ENCODE results near the gene NKTR.

GRCh38 chr3:42667096-42667522, 66.6 kb downstream of the NKTR start:
- TF ChIP-seq CTCF (tag by site-specific recombination; IDR thresholded peaks at IDR 0.05) (no peak), ZNF138 (tag by site-specific recombination; IDR thresholded peaks at IDR 0.05; ENCODE audit: borderline replicate concordance) (no peak), ZNF350 (tag by site-specific recombination; IDR thresholded peaks at IDR 0.05) (no peak), ZFP41 (tag by site-specific recombination; IDR thresholded peaks at IDR 0.05; ENCODE audit: borderline replicate concordance) (no peak), IKZF3 (tag by site-specific recombination; IDR thresholded peaks at IDR 0.05) (no peak), TCF7L2 (IDR thresholded peaks at IDR 0.05; ENCODE audit: borderline replicate concordance, low read depth, low read length) (no peak), YY2 (tag by site-specific recombination; IDR thresholded peaks at IDR 0.05) (no peak)
- TF ChIP-seq, protein P1, sequence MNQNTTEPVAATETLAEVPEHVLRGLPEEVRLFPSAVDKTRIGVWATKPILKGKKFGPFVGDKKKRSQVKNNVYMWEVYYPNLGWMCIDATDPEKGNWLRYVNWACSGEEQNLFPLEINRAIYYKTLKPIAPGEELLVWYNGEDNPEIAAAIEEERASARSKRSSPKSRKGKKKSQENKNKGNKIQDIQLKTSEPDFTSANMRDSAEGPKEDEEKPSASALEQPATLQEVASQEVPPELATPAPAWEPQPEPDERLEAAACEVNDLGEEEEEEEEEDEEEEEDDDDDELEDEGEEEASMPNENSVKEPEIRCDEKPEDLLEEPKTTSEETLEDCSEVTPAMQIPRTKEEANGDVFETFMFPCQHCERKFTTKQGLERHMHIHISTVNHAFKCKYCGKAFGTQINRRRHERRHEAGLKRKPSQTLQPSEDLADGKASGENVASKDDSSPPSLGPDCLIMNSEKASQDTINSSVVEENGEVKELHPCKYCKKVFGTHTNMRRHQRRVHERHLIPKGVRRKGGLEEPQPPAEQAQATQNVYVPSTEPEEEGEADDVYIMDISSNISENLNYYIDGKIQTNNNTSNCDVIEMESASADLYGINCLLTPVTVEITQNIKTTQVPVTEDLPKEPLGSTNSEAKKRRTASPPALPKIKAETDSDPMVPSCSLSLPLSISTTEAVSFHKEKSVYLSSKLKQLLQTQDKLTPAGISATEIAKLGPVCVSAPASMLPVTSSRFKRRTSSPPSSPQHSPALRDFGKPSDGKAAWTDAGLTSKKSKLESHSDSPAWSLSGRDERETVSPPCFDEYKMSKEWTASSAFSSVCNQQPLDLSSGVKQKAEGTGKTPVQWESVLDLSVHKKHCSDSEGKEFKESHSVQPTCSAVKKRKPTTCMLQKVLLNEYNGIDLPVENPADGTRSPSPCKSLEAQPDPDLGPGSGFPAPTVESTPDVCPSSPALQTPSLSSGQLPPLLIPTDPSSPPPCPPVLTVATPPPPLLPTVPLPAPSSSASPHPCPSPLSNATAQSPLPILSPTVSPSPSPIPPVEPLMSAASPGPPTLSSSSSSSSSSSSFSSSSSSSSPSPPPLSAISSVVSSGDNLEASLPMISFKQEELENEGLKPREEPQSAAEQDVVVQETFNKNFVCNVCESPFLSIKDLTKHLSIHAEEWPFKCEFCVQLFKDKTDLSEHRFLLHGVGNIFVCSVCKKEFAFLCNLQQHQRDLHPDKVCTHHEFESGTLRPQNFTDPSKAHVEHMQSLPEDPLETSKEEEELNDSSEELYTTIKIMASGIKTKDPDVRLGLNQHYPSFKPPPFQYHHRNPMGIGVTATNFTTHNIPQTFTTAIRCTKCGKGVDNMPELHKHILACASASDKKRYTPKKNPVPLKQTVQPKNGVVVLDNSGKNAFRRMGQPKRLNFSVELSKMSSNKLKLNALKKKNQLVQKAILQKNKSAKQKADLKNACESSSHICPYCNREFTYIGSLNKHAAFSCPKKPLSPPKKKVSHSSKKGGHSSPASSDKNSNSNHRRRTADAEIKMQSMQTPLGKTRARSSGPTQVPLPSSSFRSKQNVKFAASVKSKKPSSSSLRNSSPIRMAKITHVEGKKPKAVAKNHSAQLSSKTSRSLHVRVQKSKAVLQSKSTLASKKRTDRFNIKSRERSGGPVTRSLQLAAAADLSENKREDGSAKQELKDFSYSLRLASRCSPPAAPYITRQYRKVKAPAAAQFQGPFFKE (tag by site-specific recombination; IDR thresholded peaks at IDR 0.05; ENCODE audit: borderline replicate concordance): no peak
- TF ChIP-seq, protein P2, sequence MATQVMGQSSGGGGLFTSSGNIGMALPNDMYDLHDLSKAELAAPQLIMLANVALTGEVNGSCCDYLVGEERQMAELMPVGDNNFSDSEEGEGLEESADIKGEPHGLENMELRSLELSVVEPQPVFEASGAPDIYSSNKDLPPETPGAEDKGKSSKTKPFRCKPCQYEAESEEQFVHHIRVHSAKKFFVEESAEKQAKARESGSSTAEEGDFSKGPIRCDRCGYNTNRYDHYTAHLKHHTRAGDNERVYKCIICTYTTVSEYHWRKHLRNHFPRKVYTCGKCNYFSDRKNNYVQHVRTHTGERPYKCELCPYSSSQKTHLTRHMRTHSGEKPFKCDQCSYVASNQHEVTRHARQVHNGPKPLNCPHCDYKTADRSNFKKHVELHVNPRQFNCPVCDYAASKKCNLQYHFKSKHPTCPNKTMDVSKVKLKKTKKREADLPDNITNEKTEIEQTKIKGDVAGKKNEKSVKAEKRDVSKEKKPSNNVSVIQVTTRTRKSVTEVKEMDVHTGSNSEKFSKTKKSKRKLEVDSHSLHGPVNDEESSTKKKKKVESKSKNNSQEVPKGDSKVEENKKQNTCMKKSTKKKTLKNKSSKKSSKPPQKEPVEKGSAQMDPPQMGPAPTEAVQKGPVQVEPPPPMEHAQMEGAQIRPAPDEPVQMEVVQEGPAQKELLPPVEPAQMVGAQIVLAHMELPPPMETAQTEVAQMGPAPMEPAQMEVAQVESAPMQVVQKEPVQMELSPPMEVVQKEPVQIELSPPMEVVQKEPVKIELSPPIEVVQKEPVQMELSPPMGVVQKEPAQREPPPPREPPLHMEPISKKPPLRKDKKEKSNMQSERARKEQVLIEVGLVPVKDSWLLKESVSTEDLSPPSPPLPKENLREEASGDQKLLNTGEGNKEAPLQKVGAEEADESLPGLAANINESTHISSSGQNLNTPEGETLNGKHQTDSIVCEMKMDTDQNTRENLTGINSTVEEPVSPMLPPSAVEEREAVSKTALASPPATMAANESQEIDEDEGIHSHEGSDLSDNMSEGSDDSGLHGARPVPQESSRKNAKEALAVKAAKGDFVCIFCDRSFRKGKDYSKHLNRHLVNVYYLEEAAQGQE (tag by site-specific recombination; IDR thresholded peaks at IDR 0.05): no peak
